Measurements from ENCODE around the gene CENATAC.

CENATAC gene

GRCh38 chr11:119029340-119030028 is 31.5 kb downstream of the CENATAC start:
- DNase-seq = peak; percentile 74
- Histone ChIP-seq H3K9me2 (replicated peaks; ENCODE audit: insufficient read depth, low read length) (no peaks in the 10 kb centered on the region), H3K4me3 (ENCODE audit: low read length) (peak overlapping the region; percentile 88), H3K27ac (ENCODE audit: low read length) (peak overlapping the region; percentile 76), H3K36me3 (replicated peaks; ENCODE audit: insufficient read depth, low read length) (no peaks in the 10 kb centered on the region), H3K27me3 (replicated peaks; ENCODE audit: insufficient read depth, low read length) (no peaks in the 10 kb centered on the region), H3F3A (ENCODE audit: insufficient read depth, low read length) (peaks cover 16% of the 10 kb centered on the region), H3K9me3 (replicated peaks; ENCODE audit: insufficient read depth, low read length) (no peaks in the 10 kb centered on the region), H4K20me1 (ENCODE audit: insufficient read depth, low read length) (no peaks in the 10 kb centered on the region), H3K4me2 (ENCODE audit: low read depth, low read length) (peak overlapping the region; percentile 100), H3K4me1 (ENCODE audit: low read length) (peaks cover 26% of the 10 kb centered on the region), H2AFZ (ENCODE audit: low read length) (peak overlapping the region; percentile 45), H3K79me2 (ENCODE audit: low read length) (peaks cover 62% of the 10 kb centered on the region), H3K9ac (ENCODE audit: low read length) (peak overlapping the region; percentile 91)
- TF ChIP-seq EZH2 (optimal IDR thresholded peaks at IDR 0.05; ENCODE audit: low read depth, low read length) (no peak), EZH2phosphoT487 (IDR thresholded peaks at IDR 0.05; ENCODE audit: low read length) (no peak), CTCF (IDR thresholded peaks at IDR 0.05; ENCODE audit: low read length) (no peak)

- H3K9me2 ChIP-seq (replicated peaks; ENCODE audit: insufficient read depth, low read length) = no peaks in the 10 kb centered on the region
- DNase-seq = no peak
- H4K20me1 ChIP-seq (ENCODE audit: insufficient read depth, low read length) = no peaks in the 10 kb centered on the region
- H3F3A ChIP-seq (ENCODE audit: insufficient read depth, low read length) = peaks cover 15% of the 10 kb centered on the region
- no peaks in the 10 kb centered on the region for H3K36me3 ChIP-seq (replicated peaks; ENCODE audit: insufficient read depth, low read length)
- H3K4me2 ChIP-seq (ENCODE audit: low read depth, low read length) = peak overlapping the region; percentile 100
- peaks cover 21% of the 10 kb centered on the region for H3K4me1 ChIP-seq (ENCODE audit: low read length)
- H3K9me3 ChIP-seq (replicated peaks; ENCODE audit: insufficient read depth, low read length) = no peaks in the 10 kb centered on the region
- H3K9ac ChIP-seq (ENCODE audit: low read length) = peak overlapping the region; percentile 91
- no peaks in the 10 kb centered on the region for H3K27me3 ChIP-seq (replicated peaks; ENCODE audit: insufficient read depth, low read length)
- peak overlapping the region; percentile 88 for H3K4me3 ChIP-seq (ENCODE audit: low read length)
- H2AFZ ChIP-seq (ENCODE audit: low read length) = peak overlapping the region; percentile 45
- TF ChIP-seq EZH2 (optimal IDR thresholded peaks at IDR 0.05; ENCODE audit: low read depth, low read length) = no peak
- TF ChIP-seq EZH2phosphoT487 (IDR thresholded peaks at IDR 0.05; ENCODE audit: low read length) = no peak
- no peak for TF ChIP-seq CTCF (IDR thresholded peaks at IDR 0.05; ENCODE audit: low read length)
- H3K79me2 ChIP-seq (ENCODE audit: low read length) = peaks cover 57% of the 10 kb centered on the region
- peak overlapping the region; percentile 76 for H3K27ac ChIP-seq (ENCODE audit: low read length)
Observed at GRCh38 chr11:119030029-119030328, 32.0 kb downstream of the CENATAC start.

- H3K9ac ChIP-seq (ENCODE audit: low read length) = peak within 1 kb of the TSS; percentile 91
- H3K27me3 ChIP-seq (replicated peaks; ENCODE audit: insufficient read depth, low read length) = no peaks in the 10 kb centered on the region
- peaks cover 15% of the 10 kb centered on the region for H3F3A ChIP-seq (ENCODE audit: insufficient read depth, low read length)
- H3K36me3 ChIP-seq (replicated peaks; ENCODE audit: insufficient read depth, low read length) = no peaks in the 10 kb centered on the region
- H3K27ac ChIP-seq (ENCODE audit: low read length) = peak within 1 kb of the TSS; percentile 76
- peaks cover 52% of the 10 kb centered on the region for H3K79me2 ChIP-seq (ENCODE audit: low read length)
- DNase-seq = peak; percentile 99
- H3K9me2 ChIP-seq (replicated peaks; ENCODE audit: insufficient read depth, low read length) = no peaks in the 10 kb centered on the region
- H3K9me3 ChIP-seq (replicated peaks; ENCODE audit: insufficient read depth, low read length) = no peaks in the 10 kb centered on the region
- peaks cover 20% of the 10 kb centered on the region for H3K4me1 ChIP-seq (ENCODE audit: low read length)
- H3K4me3 ChIP-seq (ENCODE audit: low read length) = peak within 1 kb of the TSS; percentile 88
- no peaks in the 10 kb centered on the region for H4K20me1 ChIP-seq (ENCODE audit: insufficient read depth, low read length)
- TF ChIP-seq EZH2 (optimal IDR thresholded peaks at IDR 0.05; ENCODE audit: low read depth, low read length) (no peak), EZH2phosphoT487 (IDR thresholded peaks at IDR 0.05; ENCODE audit: low read length) (no peak), CTCF (IDR thresholded peaks at IDR 0.05; ENCODE audit: low read length) (peak; percentile 84; the same call in 1 of the 2 replicates)
- peak within 1 kb of the TSS; percentile 100 for H3K4me2 ChIP-seq (ENCODE audit: low read depth, low read length)
- H2AFZ ChIP-seq (ENCODE audit: low read length) = peak within 1 kb of the TSS; percentile 45
Observed at GRCh38 chr11:119030329-119031047, 32.5 kb downstream of the CENATAC start, which contains the start of gene SLC37A4. SLC37A4 (minus strand) TSS chr11:119030877.
